Endothelial cell of umbilical vein (primary cell): ENCODE data around the gene VAMP2. TPM values are rescaled to one million over a fixed set of nuclear protein-coding genes. Genes with fewer than 3 reads are reported as not detected.

Experiments
- BruUV-seq: library from RNA; stranded (reverse); fragments of 400-500 nt; replicated peaks from 2 replicates; lab custom pipeline; 2021; lab: Mats Ljungman, UMichigan
- CTCF ChIA-PET: fragments of 300-600, 350-600 bp; sonication (Branson Sonifier 250); formaldehyde crosslinking; loops from one replicate; lab custom pipeline; 2021; ENCODE audit warnings: antibody characterized with exemption, inconsistent platforms; lab: Charles Lee
- POLR2A ChIA-PET: fragments of 300-600, 350-600 bp; sonication (Branson Sonifier 250); formaldehyde crosslinking; loops from one replicate; lab custom pipeline; 2021; ENCODE audit warnings: antibody characterized with exemption, inconsistent platforms; lab: Charles Lee
- DNase-seq: peaks from one replicate; pipeline ENCODE4 v3.0.0-alpha.2; 2011; ENCODE audit warnings: low read depth, low spot score
- FAIRE-seq: peaks from 2 replicates; lab custom pipeline; 2011; peaks lifted over from hg19 to GRCh38; lab: Jason Lieb, UNC
- H2AFZ ChIP-seq: 2 replicates; pipeline ENCODE4 v1.6.0; 2012; ENCODE audit warnings: low read depth, low read length, control low read depth, inconsistent platforms
- H3K27ac ChIP-seq: 2 replicates; pipeline ENCODE4 v1.5.1; 2011; ENCODE audit warnings: low read depth, mild to moderate bottlenecking, control low read depth, low read length, moderate library complexity; ENCODE audit not compliant: insufficient read depth
- H3K27me3 ChIP-seq, 2 experiments: 2 replicates each; pipeline versions ENCODE4 v1.6.0 to v1.6.1; 2011; ENCODE audit warnings: low read length in 2 of 2, mixed read lengths in 1 of 2; ENCODE audit not compliant: control insufficient read depth in 2 of 2, insufficient read depth in 2 of 2
- H3K36me3 ChIP-seq, 2 experiments: 2 replicates in 1 of 2; 3 replicates in 1 of 2; pipeline ENCODE4 v1.5.1; 2011; ENCODE audit warnings: low read length in 2 of 2, mild to moderate bottlenecking in 1 of 2, moderate library complexity in 1 of 2; ENCODE audit not compliant: control insufficient read depth in 2 of 2, insufficient read depth in 2 of 2; ENCODE audit errors: extremely low read depth in 1 of 2
- H3K4me1 ChIP-seq: 3 replicates; pipeline ENCODE4 v1.5.1; 2011; ENCODE audit warnings: mild to moderate bottlenecking, low read length; ENCODE audit not compliant: control insufficient read depth, insufficient read depth; ENCODE audit errors: extremely low read depth
- H3K4me2 ChIP-seq: 2 replicates; pipeline ENCODE4 v1.6.1; 2011; ENCODE audit warnings: low read length, control low read depth, mixed read lengths; ENCODE audit not compliant: insufficient read depth
- H3K4me3 ChIP-seq, 3 experiments: fragments of 200-600 bp in 1 of 3; sonication (generic), shearing (Covaris generic) in 1 of 3; replicated peaks in 1 of 3; 2 replicates each; pipeline ENCODE4 v1.5.1; 2011 to 2016; ENCODE audit warnings: control low read depth in 3 of 3, low read length in 3 of 3, mild to moderate bottlenecking in 2 of 3, inconsistent platforms in 1 of 3, low read depth in 1 of 3, moderate library complexity in 1 of 3; ENCODE audit not compliant: insufficient read depth in 1 of 3
- H3K79me2 ChIP-seq: 2 replicates; pipeline ENCODE4 v1.6.0; 2012; ENCODE audit warnings: low read length, inconsistent platforms; ENCODE audit not compliant: control insufficient read depth, insufficient read depth
- H3K9ac ChIP-seq: replicated peaks from 2 replicates; pipeline ENCODE3; 2011; ENCODE audit warnings: low read length, control low read depth; ENCODE audit not compliant: insufficient read depth; ENCODE audit errors: extremely low read depth
- H3K9me1 ChIP-seq: replicated peaks from 3 replicates; pipeline ENCODE4 v1.6.0; 2011; ENCODE audit warnings: mild to moderate bottlenecking, low read length; ENCODE audit not compliant: control insufficient read depth, insufficient read depth; ENCODE audit errors: extremely low read depth
- H3K9me3 ChIP-seq: replicated peaks from 2 replicates; pipeline ENCODE4 v1.5.1; 2012; ENCODE audit warnings: low read length, inconsistent platforms; ENCODE audit not compliant: control insufficient read depth, insufficient read depth
- H4K20me1 ChIP-seq: replicated peaks from 2 replicates; pipeline ENCODE3; 2011; ENCODE audit warnings: mild to moderate bottlenecking, low read length; ENCODE audit not compliant: control insufficient read depth, insufficient read depth; ENCODE audit errors: extremely low read depth
- EZH2 ChIP-seq: IDR thresholded peaks from 2 replicates; pipeline ENCODE4 v1.6.1; 2012; ENCODE audit warnings: borderline replicate concordance, low read depth, mild to moderate bottlenecking, moderate library complexity, low read length, inconsistent platforms; ENCODE audit not compliant: severe bottlenecking
- FOS ChIP-seq: IDR thresholded peaks from 2 replicates; pipeline ENCODE4 v1.6.1; 2011; ENCODE audit warnings: mild to moderate bottlenecking, low read length, moderate library complexity, borderline replicate concordance; ENCODE audit not compliant: insufficient read depth
- GATA2 ChIP-seq: IDR thresholded peaks from 2 replicates; pipeline ENCODE4 v1.7.0; 2011; ENCODE audit warnings: low read depth, mild to moderate bottlenecking, moderate library complexity, mixed read lengths, low read length; ENCODE audit not compliant: insufficient read length, insufficient read depth
- JUN ChIP-seq: IDR thresholded peaks from 2 replicates; pipeline ENCODE4 v1.6.1; 2011; ENCODE audit warnings: borderline replicate concordance, low read depth; ENCODE audit not compliant: insufficient read length, insufficient read depth
- MYC ChIP-seq: IDR thresholded peaks from one replicate; pipeline ENCODE4 v1.6.1; 2011; ENCODE audit warnings: mild to moderate bottlenecking, low read depth, low read length
- POLR2A ChIP-seq: IDR thresholded peaks from 2 replicates; pipeline ENCODE4 v1.6.1; 2012; ENCODE audit warnings: low read depth, mild to moderate bottlenecking, control low read depth, low read length
- POLR2AphosphoS5 ChIP-seq: IDR thresholded peaks from 2 replicates; pipeline ENCODE4 v1.6.1; 2012; ENCODE audit warnings: low read depth, mild to moderate bottlenecking, control low read depth, low read length, moderate library complexity; ENCODE audit not compliant: insufficient read depth
- dilution Hi-C: fragments of 300-500 bp; cut with MboI; formaldehyde crosslinking; loops from one replicate; pipeline ENCODE4 v1.15.0; 2019; ENCODE audit warnings: low sequenced_read_pairs; ENCODE audit not compliant: extremely low pct_ligation_motif_present
- intact Hi-C: fragments of 100-400 bp; cut with micrococcal nuclease; formaldehyde crosslinking; loops from one replicate; pipeline ENCODE4 v1.10.0; 2022
- polyA plus RNA-seq, 4 experiments: library from polyadenylated mRNA; depleted of rRNA in 3 of 4; stranded (reverse) in 3 of 4; unstranded in 1 of 4; fragments of >200 nt; gene quantifications; 2 replicates each; pipeline versions ENCODE4 v1.2.1 to v1.2.3, GENCODE V29; 2011 to 2012; ENCODE audit warnings: missing spikeins in 1 of 4
- total RNA-seq: library from RNA; stranded (reverse); gene quantifications from 2 replicates; pipeline ENCODE4 v1.2.3, GENCODE V29; 2021
- TF ChIP-seq, protein P1 (sequence below): IDR thresholded peaks from 2 replicates; pipeline ENCODE4 v1.6.1; 2011; ENCODE audit not compliant: insufficient read depth, insufficient read length
- TF ChIP-seq, protein P2 (sequence below), 2 donors: IDR thresholded peaks; 1 replicate in 1 of 2; 2 replicates in 1 of 2; pipeline ENCODE4 v1.5.1; 2011; ENCODE audit warnings: low read length in 2 of 2, mild to moderate bottlenecking in 2 of 2, moderate library complexity in 2 of 2, control low read depth in 1 of 2, inconsistent platforms in 1 of 2, low read depth in 1 of 2; ENCODE audit not compliant: insufficient read depth in 1 of 2; ENCODE audit errors: extremely low read depth in 1 of 2

Gene VAMP2
- total and polyA plus RNA-seq, 2 donors (not counting 3 experiments of a cell fraction or from before 2014, with no cell fraction given), result 35.9 to 38.0 TPM

DNA sequence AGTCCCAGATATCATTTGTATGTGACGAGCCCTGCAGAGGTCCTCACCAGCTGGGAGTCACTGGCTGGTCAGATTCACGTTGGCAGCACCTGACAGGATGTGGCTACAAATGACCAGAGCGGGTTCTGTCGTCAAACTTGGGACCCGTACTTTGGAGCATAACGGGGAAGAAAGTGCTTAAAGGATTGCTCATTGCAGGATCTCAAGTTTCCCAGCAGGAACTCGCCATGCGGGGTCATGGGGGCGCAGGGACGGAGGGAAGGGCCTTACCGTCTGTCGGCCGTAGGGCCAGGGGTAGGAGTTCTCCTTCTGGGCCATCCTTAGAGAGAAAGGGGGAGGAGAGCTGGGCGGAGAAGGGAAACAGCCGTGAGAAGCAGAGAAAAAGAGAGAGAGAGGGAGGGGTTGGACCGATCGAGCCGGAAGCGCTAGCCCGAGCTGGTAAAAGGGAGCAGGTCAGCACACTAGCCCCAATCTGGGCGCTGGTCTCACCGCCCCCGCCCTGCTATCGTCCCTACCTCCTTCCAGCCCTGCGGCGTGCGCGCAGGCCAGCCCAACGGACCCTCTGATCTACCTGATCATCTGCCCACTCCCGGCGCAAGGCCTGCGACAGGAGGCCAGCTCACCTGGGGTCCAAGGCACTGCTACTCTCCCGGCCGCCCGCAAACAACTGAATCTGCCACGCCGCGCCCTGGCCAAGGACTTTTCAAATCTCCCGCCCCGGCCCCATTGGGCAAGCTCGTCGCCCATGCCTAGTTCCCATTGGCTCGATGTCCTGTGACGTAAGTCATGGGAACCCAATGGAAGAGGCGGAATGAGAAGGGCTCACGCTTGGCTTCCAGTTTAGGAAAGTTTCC lies 47.4 kb upstream of the VAMP2 start, which contains the start of gene AURKB:
AURKB (minus strand) TSS at position 669 of the 854 bp plus-strand sequence; CDS start at position 318, 351 bp downstream.
- Histone ChIP-seq H3K27me3 (no peaks in the 10 kb centered on the region), H2AFZ (peak within 1 kb of the TSS; percentile 72), H3K9ac (peak within 1 kb of the TSS; percentile 77), H3K27ac (peak within 1 kb of the TSS; percentile 62), H3K9me3 (no peaks in the 10 kb centered on the region), H3K36me3 (peaks cover 2 to 4% of the 10 kb centered on the region in 2 experiments), H3K9me1 (no peaks in the 10 kb centered on the region), H3K79me2 (peaks cover 33% of the 10 kb centered on the region), H3K4me2 (peak within 1 kb of the TSS; percentile 74), H3K4me3 (peak within 1 kb of the TSS; percentile 39 to 78 (median 77)), H3K4me1 (peaks cover 13% of the 10 kb centered on the region), H4K20me1 (no peaks in the 10 kb centered on the region)
- dilution Hi-C loops (no loop called here), intact Hi-C loops (loop anchor here (1.0 kb wide), 3 partner anchors 10 to 23 kb away; no protein-coding TSS in a partner anchor)
- no peak for TF ChIP-seq MYC
- TF ChIP-seq FOS, result no peak
- TF ChIP-seq, protein P1, sequence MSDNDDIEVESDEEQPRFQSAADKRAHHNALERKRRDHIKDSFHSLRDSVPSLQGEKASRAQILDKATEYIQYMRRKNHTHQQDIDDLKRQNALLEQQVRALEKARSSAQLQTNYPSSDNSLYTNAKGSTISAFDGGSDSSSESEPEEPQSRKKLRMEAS, result peak; percentile 88
- TF ChIP-seq, protein P2, sequence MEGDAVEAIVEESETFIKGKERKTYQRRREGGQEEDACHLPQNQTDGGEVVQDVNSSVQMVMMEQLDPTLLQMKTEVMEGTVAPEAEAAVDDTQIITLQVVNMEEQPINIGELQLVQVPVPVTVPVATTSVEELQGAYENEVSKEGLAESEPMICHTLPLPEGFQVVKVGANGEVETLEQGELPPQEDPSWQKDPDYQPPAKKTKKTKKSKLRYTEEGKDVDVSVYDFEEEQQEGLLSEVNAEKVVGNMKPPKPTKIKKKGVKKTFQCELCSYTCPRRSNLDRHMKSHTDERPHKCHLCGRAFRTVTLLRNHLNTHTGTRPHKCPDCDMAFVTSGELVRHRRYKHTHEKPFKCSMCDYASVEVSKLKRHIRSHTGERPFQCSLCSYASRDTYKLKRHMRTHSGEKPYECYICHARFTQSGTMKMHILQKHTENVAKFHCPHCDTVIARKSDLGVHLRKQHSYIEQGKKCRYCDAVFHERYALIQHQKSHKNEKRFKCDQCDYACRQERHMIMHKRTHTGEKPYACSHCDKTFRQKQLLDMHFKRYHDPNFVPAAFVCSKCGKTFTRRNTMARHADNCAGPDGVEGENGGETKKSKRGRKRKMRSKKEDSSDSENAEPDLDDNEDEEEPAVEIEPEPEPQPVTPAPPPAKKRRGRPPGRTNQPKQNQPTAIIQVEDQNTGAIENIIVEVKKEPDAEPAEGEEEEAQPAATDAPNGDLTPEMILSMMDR (IDR thresholded peaks at IDR 0.05; ENCODE audit: extremely low read depth in 1 of 2, insufficient read depth in 1 of 2, low read depth in 1 of 2, low read length in 2 of 2), result no peak
- no peak for TF ChIP-seq GATA2
- peak; percentile 77 for TF ChIP-seq POLR2AphosphoS5
- peak; percentile 73 for TF ChIP-seq POLR2A
- TF ChIP-seq JUN, result no peak
- TF ChIP-seq EZH2, result no peak
- CTCF ChIA-PET, result interaction anchor here (0.6 to 2.1 kb wide), 9 partner anchors 8 to 38 kb away, joined by 3 to 10 read pairs (median 4); partner anchors contain the start of genes BORCS6 and CTC1
- POLR2A ChIA-PET, result interaction anchor here (0.6 to 2.3 kb wide), 7 partner anchors 11 to 226 kb away, joined by 3 to 14 read pairs (median 4); partner anchors contain the start of genes BORCS6, CTC1 and NDEL1
- FAIRE-seq (peak; percentile 99), DNase-seq (peak; percentile 94)
- BruUV-seq, result TSS peak; percentile 84
